HG03354 (cell line): Measurements from ENCODE around the gene GNG7.

Experiments used
- ATAC-seq: cut with Tn5 transposase; IDR thresholded peaks from one replicate; pipeline ENCODE4 v1.9.1; 2021; ENCODE audit warnings: mild to moderate bottlenecking; ENCODE audit not compliant: unreplicated experiment, poor library complexity, severe bottlenecking

GNG7 gene

GRCh38 chr19:2727640-2727944 is 25.1 kb upstream of the GNG7 start:
- ATAC-seq: no peak

GRCh38 chr19:2726904-2727639 is 24.6 kb upstream of the GNG7 start:
- ATAC-seq: no peak

GRCh38 chr19:2726160-2726855 is 23.8 kb upstream of the GNG7 start:
- no peak for ATAC-seq

- ATAC-seq: no peak
Measured at GRCh38 chr19:2724148-2724557, 21.7 kb upstream of the GNG7 start.

- no peak for ATAC-seq
Measured at GRCh38 chr19:2723747-2724146, 21.3 kb upstream of the GNG7 start.

GRCh38 chr19:2723345-2723715 is 20.8 kb upstream of the GNG7 start:
- no peak for ATAC-seq

GRCh38 chr19:2722541-2723344 is 20.2 kb upstream of the GNG7 start:
- no peak for ATAC-seq

- no peak for ATAC-seq
Measured at GRCh38 chr19:2721570-2722540, 19.4 kb upstream of the GNG7 start.

- no peak for ATAC-seq
Measured at GRCh38 chr19:2720777-2721569, 18.5 kb upstream of the GNG7 start, which contains the start of gene DIRAS1. DIRAS1 (minus strand) TSS chr19:2721372; CDS start chr19:2717806, 3,566 bp downstream.

GRCh38 chr19:2719920-2720776 is 17.7 kb upstream of the GNG7 start:
- ATAC-seq: no peak

- no peak for ATAC-seq
Measured at GRCh38 chr19:2719232-2719735, 16.8 kb upstream of the GNG7 start.

- no peak for ATAC-seq
Measured at GRCh38 chr19:2717638-2718541, 15.4 kb upstream of the GNG7 start.

- ATAC-seq: no peak
Measured at GRCh38 chr19:2716722-2717637, 14.5 kb upstream of the GNG7 start.

- no peak for ATAC-seq
Measured at GRCh38 chr19:2716275-2716650, 13.8 kb upstream of the GNG7 start.

- no peak for ATAC-seq
Measured at GRCh38 chr19:2715470-2716274, 13.2 kb upstream of the GNG7 start.
